GOT3 (cell line): ENCODE results near the gene PPP1CB.
A peak's percentile ranks its signal among the peaks of the same experiment; 100 is the strongest.

Experiments
- DNase-seq: peaks from one replicate; lab custom pipeline; 2025; ENCODE audit warnings: mixed read lengths; lab: John Stamatoyannopoulos, UW

PPP1CB gene

DNA sequence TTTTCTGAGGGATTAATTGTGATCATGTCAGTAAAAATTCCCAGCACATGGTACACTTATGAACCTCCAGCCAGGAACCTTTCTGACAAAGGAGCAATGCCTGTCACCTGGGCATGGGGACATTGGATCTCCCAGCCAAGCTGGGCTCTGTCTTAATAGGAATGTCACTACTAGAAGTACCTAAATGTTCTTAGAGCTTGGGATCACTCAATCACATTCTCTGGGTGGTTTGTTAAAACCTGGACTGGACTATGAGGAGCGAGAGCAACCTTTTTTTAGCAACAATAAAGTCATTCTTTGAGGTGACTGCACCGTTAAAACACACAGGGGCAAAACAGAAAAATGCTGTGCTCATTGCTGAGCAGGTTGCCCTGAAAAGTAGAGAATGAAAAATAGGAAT lies 6.4 kb upstream of the PPP1CB start:
- no peak for DNase-seq

DNA sequence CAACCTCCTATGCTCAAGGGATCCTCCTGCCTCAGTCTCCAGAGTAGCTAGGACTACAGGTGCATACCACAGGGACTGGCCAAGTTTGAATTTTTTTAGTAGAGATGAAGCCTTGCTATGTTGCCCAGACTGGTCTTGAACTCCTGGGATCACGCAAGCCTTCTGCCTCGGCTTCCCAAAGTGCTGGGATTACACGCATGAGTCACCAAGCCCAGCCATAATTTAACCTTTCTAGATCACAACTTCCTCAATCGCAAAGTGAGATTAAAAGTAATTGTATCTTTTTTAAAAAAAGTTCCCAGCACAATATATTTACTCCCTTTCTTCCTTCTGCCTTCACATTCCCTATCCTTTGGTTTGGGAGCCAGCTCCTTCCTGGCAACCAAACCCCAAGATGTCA lies 5.8 kb upstream of the PPP1CB start:
- DNase-seq, result no peak

DNA sequence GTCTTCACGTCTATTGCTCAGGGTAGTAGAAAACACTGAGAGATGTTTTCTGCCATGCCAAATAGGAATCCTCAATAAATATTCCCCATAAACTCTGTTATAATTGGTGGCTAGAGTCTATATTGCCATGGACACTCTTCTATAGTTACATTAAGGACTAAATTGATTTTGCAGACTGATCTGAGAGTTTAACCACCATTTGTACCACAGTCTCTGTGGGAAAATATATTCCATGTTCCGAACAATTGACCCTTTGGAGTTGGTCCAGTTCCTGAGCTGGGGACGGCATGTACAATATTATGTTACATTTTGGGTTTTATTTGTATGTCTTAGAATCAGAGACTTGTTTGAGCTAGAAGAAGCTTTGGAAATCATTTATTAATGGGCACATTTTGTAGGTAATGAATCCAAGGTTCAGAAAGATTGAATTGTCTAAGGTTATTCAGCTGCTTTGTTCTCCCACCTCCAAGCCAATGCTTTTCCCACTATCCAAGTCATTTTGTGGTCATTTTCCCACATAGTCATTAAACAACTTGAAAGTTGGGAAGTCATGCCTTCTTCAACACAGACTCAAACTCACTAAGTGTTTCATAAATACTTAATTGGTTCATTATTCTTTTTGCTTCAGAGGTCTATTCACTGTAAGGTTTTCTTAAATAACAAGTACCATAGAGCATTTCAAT lies 5.1 kb upstream of the PPP1CB start:
- no peak for DNase-seq

DNA sequence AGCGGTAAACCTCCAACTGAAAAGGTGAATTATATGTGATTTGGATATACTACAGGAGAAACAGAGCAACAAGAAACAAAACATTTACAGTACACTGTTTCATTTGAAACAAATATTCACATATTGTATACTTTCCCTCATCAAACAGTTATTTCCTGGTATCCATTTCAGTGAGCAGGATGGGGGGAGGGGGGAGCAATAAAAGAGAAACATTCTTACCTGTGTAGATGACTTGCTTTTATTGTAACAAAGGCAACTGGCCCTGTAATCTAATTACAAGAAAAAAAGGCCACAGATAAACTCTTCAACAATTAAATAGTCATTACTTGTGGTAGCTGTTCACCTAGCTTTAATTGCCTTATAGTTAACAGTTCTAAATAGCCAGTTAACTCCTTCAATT lies 3.9 kb upstream of the PPP1CB start:
- no peak for DNase-seq

DNA sequence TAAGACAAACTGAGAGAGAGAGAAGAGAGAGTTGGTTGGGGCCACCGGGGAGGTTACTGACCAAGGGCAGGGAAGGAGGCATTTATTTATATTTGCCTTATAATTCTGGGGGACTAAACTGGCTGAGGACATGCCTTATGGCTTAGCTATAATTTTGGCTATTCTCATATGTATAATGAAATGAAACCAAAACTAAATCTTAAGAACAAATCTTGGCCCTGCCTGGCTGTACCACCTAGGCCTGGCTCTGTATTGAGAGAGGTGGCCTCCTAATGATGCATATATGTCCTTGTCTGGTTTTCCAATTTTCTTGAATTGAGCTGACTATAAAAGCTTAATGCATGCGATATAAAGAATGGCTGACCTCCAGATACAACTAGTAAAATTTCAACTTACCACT lies 3.5 kb upstream of the PPP1CB start:
- no peak for DNase-seq

DNA sequence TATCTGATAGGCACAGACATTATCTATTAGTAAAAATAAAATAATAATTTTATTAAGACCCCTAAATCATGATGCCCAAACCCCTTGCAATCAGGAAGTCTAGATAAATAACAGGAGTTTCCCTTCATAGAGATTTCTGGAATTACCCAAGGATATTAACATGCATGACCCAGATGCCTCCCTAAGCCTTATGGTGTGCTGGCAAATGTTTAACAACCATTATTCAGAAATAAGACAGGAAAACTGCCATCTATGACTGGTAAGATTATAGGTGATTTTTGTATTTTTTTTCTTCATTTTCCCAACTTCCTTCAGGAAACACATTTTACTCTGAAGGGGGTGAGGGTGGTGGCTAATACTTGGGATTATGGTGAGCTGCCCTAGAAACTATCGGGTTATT lies 2.7 kb upstream of the PPP1CB start:
- DNase-seq, result no peak

DNA sequence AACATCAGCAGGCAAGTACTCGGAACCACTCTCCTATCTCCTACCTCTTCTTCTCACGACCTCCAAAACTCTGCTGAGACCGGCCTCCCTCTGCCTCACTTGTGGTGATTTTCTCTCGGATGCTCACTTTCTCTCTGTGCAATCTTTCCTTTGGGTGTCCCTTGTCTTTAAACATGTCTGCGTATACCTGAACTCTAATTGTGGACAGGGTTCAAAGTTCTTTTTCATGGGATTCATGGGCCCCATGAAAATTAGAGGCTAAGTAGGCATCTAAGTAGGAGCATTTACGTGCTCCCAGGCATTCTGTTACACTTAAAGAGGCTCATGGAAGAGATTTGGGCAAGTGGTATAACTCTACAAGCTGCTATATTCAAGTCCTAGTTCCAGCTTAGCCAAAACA lies 2.1 kb upstream of the PPP1CB start:
- DNase-seq, result no peak

DNA sequence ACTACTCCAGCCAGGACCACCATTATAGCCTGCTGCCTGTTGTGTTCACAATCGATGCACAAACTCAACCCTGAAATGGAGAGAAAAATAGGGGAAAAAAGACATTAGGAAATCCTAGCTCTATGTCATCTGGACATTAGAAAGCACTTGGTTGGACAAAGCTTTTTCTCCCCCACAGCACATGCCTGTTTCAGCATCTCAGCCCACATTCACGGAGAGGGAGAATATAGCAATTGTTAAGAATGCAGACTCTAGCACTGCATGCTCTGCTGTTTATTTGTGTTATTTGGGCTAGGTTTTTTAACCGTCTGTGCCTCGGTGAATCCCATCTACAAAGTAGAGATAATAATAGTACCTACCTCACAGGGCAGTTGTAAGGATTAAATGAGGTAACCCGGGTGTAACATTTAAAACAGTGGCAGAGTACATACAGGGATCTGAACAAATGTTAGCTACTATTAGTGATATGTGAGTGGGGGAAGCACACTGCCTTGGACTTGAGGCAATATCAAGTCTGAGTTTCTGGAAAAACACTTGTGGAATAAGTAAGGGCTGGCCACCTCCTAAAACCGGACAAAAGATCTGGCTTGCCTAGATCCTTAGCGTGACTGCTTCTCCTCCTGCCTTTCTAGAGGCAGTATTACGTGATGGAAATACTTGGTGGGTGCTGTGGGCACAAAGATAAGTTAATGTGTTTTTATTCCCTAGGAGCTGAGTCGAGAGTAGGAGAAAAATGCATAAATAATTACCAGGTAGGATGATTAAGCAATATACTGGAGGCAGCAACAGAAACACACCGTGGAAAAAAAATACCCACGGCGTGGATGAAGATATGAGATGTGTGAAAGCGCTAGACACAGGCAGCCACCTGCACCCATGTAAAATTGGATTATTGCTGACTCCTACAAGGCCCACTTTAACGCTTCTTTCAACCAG lies 1.0 kb upstream of the PPP1CB start:
- no peak for DNase-seq

DNA sequence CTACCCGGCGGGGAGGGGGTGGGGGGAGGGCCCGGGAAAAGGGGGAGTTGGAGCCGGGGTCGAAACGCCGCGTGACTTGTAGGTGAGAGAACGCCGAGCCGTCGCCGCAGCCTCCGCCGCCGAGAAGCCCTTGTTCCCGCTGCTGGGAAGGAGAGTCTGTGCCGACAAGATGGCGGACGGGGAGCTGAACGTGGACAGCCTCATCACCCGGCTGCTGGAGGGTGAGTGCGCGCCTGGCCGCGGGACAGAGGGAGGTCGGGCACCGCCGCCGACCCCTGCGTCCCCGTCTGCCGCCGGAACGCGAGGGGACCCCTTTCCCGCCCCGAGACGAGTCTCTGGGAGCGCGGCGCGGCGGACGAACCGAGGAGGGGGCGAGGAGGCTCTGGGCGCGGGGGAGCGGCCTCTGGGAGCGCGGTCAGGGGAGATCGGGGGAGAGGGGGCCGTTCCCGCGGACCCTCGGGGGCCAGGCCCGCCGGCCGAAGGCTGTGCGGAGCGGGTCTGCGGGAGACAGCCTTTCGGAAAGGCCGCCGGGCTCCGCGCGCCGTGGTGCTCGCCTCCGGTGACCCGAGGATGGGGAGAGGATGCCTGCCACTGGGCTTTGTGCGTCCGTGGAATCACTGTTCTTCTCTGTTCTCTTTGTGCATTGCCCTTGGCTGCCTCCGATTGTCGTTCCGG lies 463 bp downstream of the PPP1CB start:
- peak; percentile 87 for DNase-seq

DNA sequence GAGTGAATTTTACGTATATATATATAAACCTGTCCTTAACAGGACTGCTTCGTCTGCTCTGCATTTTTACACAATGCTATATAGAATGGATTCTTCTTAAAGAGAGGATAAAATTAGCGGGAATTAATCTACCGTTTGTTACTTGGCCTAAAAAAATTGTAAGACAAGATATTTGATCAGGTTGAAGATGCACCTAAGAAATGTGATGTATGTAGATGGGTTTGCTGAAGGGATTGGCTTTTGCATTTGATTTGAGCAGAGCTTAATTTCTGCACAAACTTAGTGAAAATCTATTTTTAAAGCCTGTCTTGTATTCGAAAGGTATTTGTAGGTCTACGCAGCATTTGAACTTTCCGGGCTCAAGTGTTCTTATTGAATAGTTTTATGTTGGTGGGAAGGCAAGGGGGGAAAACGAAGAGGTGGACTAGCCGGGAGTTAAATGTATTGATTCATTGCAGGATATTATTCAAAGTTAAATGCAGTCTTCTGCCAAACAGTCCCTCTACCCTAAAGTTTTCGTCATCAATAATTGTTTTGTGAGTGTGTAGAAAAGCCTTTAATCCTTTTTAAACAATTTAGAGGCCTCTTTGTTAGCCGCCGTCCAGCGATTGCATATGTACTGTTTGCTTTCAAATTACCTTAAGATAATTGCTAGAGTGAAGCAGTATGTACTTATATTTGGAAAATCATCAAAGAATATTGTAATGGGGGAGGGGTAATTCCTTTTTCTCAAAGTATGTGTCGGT lies 1.2 kb downstream of the PPP1CB start:
- no peak for DNase-seq

DNA sequence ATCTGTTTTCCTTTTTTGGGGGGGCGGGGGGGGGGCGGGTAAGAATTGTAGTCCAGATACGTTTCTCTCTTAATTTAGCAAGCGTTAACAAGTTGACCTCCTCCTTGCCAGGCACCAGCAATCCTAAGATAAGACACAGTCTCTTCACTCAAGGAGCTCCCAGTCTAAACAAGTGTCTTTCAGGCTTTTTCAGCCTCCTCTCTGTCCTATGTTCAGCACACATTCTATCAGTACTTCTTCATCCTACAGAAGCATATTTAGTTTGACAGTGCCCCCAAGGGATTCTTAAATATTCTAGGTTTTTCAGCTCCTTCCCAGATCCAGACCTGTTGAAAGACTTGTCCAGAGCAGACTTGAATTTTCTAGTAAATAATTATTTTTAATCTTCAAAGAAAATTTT lies 2.7 kb downstream of the PPP1CB start:
- no peak for DNase-seq

DNA sequence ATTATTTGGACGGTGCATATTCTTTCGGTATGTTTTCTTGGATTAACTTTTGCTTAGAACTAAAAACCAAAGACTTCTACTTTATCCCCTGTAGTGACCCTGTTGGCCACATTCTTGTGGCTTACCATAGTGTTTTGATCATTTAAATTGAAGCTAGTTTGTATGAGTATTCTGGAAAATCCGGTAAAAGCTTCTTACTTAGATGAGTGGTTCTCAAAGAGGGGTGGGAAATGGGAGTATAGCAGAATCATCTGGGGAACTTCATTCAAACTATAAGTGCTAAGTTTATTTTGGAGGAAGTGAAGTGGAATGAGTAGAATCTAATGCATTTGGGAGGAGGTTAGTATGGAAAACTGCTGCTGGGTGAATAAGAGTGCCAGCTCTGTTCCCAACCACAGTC lies 3.8 kb downstream of the PPP1CB start:
- DNase-seq, result no peak

DNA sequence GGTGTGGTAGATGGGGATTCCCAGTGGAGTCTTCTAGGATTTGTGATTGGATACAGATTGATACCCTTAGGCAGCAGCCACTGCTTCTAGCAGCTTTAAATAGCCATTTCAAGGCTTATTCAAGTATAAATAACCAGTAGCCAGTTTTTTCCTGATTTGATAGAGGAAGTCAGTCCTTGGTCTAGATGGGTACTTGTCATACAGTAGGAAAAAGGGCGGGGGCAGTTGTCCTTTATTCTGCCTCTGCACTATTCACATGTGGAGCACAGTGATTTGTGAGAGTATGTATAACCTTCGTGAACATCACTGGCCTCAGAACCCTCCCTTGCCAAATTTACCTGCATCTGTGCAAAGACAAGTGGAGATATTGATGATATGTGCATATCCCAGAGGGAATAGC lies 6.8 kb downstream of the PPP1CB start:
- no peak for DNase-seq

DNA sequence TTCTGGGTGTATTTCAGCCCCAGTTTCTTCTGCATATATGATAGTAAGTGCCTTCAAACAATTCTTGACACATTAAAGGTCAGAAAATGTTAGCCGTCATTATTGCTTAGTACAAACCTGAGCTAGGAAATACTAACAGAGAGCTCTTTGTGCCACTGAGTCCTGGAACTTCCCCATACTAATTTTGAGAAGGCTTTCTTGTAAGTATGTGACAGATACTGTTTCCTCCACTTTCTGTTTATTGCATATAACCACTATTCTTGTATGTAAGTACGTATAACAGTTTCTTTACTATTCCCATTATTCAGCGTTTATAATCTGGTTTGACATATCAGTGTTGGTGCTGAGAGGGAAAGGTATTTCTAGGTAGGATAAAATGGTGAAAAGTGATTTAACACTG lies 9.8 kb downstream of the PPP1CB start:
- DNase-seq, result no peak

DNA sequence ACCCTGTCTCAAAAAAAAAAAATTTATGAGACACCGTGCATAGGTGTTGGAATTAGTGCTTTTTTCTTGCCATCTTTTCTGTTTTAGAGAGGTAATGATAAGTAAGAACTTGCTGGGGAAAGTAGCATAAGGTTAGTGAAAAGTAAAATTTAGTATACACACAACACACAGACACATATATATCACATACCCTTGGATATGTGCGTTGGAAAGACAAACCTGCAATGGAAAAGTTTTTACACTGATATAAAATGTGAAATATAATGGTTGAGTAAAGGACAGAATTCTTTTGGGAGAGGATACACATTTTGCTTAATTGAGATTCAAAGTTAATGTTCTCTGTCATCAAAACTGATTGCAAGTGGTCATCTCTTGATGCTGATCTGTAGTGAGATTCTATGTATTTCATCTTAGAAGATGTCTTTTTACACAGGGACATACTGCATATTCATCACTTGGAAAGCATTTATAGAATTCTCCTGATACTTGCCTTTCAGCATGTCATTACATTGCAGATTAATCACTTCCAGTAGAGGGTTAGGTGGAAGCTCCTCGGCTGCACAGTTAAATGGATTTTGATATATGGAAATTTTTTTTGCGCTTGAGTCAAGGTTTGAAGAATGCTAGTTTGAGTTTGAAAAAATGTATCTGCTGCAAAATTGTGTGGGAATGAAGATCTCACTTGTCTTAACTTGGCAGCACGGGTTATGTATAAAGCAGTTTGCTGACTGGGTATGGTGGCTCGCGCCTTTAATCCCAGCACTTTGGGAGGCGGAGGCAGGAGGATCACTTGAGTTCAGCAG lies 13.5 kb downstream of the PPP1CB start:
- no peak for DNase-seq

DNA sequence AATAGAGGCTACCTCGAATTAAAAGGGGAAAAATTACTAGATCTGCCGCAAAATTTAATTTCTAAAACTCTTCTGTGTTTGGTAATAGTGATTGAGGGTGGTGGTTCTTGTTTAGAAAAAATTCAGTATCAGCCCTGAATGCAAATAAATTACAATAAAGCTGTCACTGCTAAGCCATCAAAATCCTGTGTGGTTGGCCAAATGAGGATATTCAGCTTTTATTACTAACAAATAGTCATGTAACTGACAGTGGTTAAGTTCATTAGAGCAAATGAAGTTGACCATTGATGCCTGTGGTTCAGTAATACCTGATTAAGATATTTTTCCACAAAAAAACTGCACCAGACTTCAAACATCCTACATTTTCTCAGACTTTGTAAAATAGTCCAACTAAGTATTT lies 14.4 kb downstream of the PPP1CB start:
- DNase-seq, result no peak

DNA sequence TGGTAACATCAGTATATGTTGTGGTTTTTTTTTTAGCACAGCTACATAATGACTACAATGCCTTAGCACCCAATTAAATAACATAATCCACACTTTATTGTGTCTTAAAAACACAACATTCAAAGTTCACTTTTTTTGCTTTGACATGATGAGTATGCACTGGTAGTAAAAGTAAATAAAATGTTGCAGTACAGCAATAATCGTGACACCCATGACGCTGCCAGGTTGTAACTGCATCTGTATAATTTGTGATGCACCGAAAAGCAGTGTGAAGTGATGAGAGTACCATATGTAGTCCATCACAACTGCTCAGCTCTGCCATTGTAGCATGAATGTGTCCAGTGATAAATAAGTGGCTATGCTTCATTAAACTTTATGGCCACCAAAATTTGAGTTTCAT lies 15.7 kb downstream of the PPP1CB start:
- no peak for DNase-seq

DNA sequence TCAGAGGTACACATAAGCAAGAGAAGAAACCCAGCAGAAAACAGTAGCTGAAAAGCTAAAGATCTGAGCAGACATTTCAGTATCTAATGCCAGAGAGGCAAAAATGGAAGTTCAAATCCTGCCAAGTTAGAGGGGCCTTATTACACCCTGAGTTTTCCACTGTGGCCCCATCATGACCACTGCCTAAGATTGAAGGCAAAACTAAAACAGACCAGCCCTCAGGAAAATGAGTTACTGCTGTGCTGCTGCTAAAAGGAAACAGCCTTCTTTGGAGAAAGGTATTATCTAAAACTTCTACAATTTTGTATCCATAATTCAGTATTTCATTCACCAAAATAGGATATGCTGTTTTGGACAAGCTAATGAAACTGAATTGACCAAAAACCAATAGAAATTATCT lies 16.8 kb downstream of the PPP1CB start:
- DNase-seq, result no peak

DNA sequence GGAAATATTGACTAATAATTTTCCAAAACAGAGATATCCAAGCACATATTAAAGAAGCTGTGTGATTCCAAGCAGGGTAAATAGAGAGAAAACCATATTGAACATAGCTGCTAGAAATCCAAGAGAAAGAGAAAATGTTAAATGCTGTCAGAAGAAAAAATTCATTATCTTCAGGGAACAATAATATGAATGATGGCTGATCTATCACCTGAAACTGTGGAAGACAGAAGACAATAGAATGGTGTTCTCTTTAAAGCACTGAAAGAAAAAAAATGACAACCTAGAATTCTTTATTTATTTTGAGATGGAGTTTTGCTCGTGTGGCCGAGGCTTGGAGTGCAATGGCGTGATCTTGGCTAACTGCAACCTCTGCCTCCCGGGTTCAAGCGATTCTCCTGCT lies 17.3 kb downstream of the PPP1CB start:
- no peak for DNase-seq

DNA sequence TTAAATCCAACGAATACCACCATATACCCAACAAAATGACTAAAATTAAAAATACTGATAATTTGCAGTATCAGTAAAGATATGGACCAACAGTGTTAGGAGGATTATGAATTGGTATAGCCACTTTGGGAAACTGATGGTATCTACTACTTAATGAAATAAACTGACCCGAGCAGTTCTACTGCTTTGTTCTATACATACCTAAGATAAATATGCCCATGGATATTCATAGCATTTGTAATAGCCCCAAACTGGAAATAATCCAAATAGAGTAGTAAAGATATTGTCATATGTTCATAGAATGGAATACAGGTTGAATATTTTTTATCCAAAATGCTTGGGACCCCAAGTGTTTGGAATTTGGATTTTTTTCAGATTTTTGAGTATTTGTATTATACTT lies 20.7 kb downstream of the PPP1CB start:
- no peak for DNase-seq

DNA sequence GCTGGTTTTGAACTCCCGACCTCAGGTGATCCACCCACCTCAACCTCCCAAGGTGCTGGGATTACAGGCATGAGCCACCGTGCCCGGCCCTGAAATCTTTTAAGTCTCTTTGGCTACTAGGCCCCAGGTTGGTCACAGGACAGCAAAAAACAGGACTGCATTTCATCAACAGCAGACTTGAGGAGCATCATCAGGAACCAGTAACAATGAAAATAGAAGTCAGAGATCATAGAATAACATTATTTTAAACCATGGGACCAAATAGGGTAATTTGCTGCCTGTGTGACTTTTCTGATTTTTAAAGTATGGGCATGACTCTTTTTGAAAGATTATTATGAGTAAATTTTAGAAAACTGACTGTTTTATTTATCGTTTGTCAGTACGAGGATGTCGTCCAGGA lies 24.8 kb downstream of the PPP1CB start:
- no peak for DNase-seq
